HL-60 (cell line): ENCODE results near the gene RBMS3.

Source experiments
- GABPA ChIP-seq: IDR thresholded peaks from 2 replicates; pipeline ENCODE4 v1.6.1; 2012; ENCODE audit warnings: low read depth
- POLR2AphosphoS5 ChIP-seq: IDR thresholded peaks from 2 replicates; pipeline ENCODE4 v1.6.1; 2012; ENCODE audit warnings: low read depth
- REST ChIP-seq: IDR thresholded peaks from 2 replicates; pipeline ENCODE4 v1.6.1; 2012; ENCODE audit warnings: low read depth; ENCODE audit not compliant: insufficient replicate concordance
- SPI1 ChIP-seq: IDR thresholded peaks from 2 replicates; pipeline ENCODE4 v1.6.1; 2012; ENCODE audit warnings: low read depth, mild to moderate bottlenecking, borderline replicate concordance
- TF ChIP-seq, protein P1 (sequence below): IDR thresholded peaks from one replicate; pipeline ENCODE4 v1.5.1; 2011; ENCODE audit warnings: low read length, control low read depth, inconsistent platforms; ENCODE audit not compliant: insufficient read depth

GRCh38 chr3:29755416-29755815 is 474.5 kb downstream of the RBMS3 start:
- no peak for TF ChIP-seq SPI1
- TF ChIP-seq, protein P1, sequence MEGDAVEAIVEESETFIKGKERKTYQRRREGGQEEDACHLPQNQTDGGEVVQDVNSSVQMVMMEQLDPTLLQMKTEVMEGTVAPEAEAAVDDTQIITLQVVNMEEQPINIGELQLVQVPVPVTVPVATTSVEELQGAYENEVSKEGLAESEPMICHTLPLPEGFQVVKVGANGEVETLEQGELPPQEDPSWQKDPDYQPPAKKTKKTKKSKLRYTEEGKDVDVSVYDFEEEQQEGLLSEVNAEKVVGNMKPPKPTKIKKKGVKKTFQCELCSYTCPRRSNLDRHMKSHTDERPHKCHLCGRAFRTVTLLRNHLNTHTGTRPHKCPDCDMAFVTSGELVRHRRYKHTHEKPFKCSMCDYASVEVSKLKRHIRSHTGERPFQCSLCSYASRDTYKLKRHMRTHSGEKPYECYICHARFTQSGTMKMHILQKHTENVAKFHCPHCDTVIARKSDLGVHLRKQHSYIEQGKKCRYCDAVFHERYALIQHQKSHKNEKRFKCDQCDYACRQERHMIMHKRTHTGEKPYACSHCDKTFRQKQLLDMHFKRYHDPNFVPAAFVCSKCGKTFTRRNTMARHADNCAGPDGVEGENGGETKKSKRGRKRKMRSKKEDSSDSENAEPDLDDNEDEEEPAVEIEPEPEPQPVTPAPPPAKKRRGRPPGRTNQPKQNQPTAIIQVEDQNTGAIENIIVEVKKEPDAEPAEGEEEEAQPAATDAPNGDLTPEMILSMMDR = no peak
- no peak for TF ChIP-seq POLR2AphosphoS5
- no peak for TF ChIP-seq GABPA
- TF ChIP-seq REST = no peak
